A549 (cell line): Measurements from ENCODE around the gene ASPSCR1. TPM values are rescaled to one million over a fixed set of nuclear protein-coding genes. Genes with fewer than 3 reads are reported as not detected.

Source experiments
- ATAC-seq, 2 experiments: fragments of 200-7000 bp in 1 of 2; fragments of >200 bp in 1 of 2; cut with Nextera tagmentation in 1 of 2; cut with Tn5 transposase in 1 of 2; 3 replicates each; pipeline versions ENCODE4 v1.8.0 to v1.9.1; 2018 to 2020; ENCODE audit warnings: mild to moderate bottlenecking in 1 of 2, moderate library complexity in 1 of 2
- CTCF ChIA-PET: fragments of 300-600 bp; sonication (Branson Sonifier 250); formaldehyde crosslinking; extraction: SDS; loops from one replicate; lab custom pipeline; 2021; ENCODE audit warnings: antibody characterized with exemption, inconsistent platforms; lab: Yijun Ruan, JAX
- POLR2A ChIA-PET: fragments of 350-600 bp; formaldehyde crosslinking; extraction: SDS; loops from one replicate; lab custom pipeline; 2021; ENCODE audit warnings: antibody characterized with exemption, inconsistent platforms; lab: Yijun Ruan, JAX
- DNase-seq, 2 experiments: peaks; one replicate each; pipeline versions ENCODE4 v3.0.0 to v3.0.0-alpha.2; 2011 to 2016; ENCODE audit warnings: low read depth in 1 of 2, low spot score in 1 of 2
- FAIRE-seq: peaks from 2 replicates; lab custom pipeline; 2011; peaks lifted over from hg19 to GRCh38; lab: Jason Lieb, UNC
- H3K27ac ChIP-seq, 2 experiments: fragments of >200 bp; sonication (Bioruptor Twin); formaldehyde crosslinking; 3 replicates each; pipeline ENCODE4 v1.5.1; 2016 to 2017
- H3K4me1 ChIP-seq: fragments of >200 bp; sonication (Bioruptor Twin); formaldehyde crosslinking; 3 replicates; pipeline ENCODE4 v1.6.1; 2016
- H3K4me2 ChIP-seq: fragments of >200 bp; sonication (Bioruptor Twin); formaldehyde crosslinking; 3 replicates; pipeline ENCODE4 v1.6.1; 2016
- H3K4me3 ChIP-seq: fragments of >200 bp; sonication (Bioruptor Twin); formaldehyde crosslinking; 3 replicates; pipeline ENCODE4 v1.5.1; 2016
- H3K9me3 ChIP-seq: fragments of >200 bp; sonication (Bioruptor Twin); formaldehyde crosslinking; 3 replicates; pipeline ENCODE4 v1.6.1; 2016
- ATOH8 ChIP-seq: fragments of 250-450 bp; sonication (Bioruptor Pico); IDR thresholded peaks from 2 replicates; pipeline ENCODE4 v1.5.0; 2020; ENCODE audit warnings: low read depth, mild to moderate bottlenecking, moderate library complexity
- BCL3 ChIP-seq: fragments of >200 bp; sonication (Bioruptor Twin); formaldehyde crosslinking; IDR thresholded peaks from 3 replicates; pipeline ENCODE4 v1.6.1; 2016
- E2F6 ChIP-seq: IDR thresholded peaks from 2 replicates; pipeline ENCODE4 v1.6.1; 2012; ENCODE audit warnings: low read depth, borderline replicate concordance
- EHF ChIP-seq: fragments of 250-450 bp; sonication (Bioruptor Pico); IDR thresholded peaks from 2 replicates; pipeline ENCODE4 v1.5.0; 2020; ENCODE audit warnings: mild to moderate bottlenecking
- EHMT2 ChIP-seq: fragments of 200-600 bp; sonication (generic); IDR thresholded peaks from 2 replicates; pipeline ENCODE4 v1.6.1; 2016; ENCODE audit warnings: antibody characterized with exemption, low read depth, mild to moderate bottlenecking, moderate library complexity
- EP300 ChIP-seq, 2 experiments: fragments of >200 bp; sonication (Bioruptor Twin); formaldehyde crosslinking; IDR thresholded peaks; 2 replicates in 1 of 2; 3 replicates in 1 of 2; pipeline ENCODE4 v1.6.1; 2016 to 2017
- ESRRA ChIP-seq: fragments of 150-350 bp; IDR thresholded peaks from 2 replicates; pipeline ENCODE4 v1.6.1; 2014; ENCODE audit warnings: mild to moderate bottlenecking, low read length, borderline replicate concordance
- FOXS1 ChIP-seq: fragments of 250-450 bp; sonication (Bioruptor Pico); IDR thresholded peaks from 2 replicates; pipeline ENCODE4 v1.5.0; 2020; ENCODE audit warnings: mild to moderate bottlenecking, moderate library complexity
- HES2 ChIP-seq: fragments of >200 bp; sonication (Bioruptor Twin); formaldehyde crosslinking; IDR thresholded peaks from 2 replicates; pipeline ENCODE4 v1.6.1; 2016
- HEYL ChIP-seq: fragments of 250-450 bp; sonication (Bioruptor Pico); IDR thresholded peaks from 2 replicates; pipeline ENCODE4 v1.8.0; 2021; ENCODE audit warnings: mild to moderate bottlenecking, moderate library complexity
- KDM5A ChIP-seq: fragments of 200-600 bp; sonication (generic); IDR thresholded peaks from 2 replicates; pipeline ENCODE4 v1.6.1; 2016; ENCODE audit warnings: antibody characterized with exemption, mild to moderate bottlenecking
- MAX ChIP-seq: IDR thresholded peaks from 2 replicates; pipeline ENCODE4 v1.6.1; 2012
- NPAS2 ChIP-seq: fragments of 250-450 bp; sonication (Bioruptor Pico); IDR thresholded peaks from 2 replicates; pipeline ENCODE4 v1.8.0; 2022; ENCODE audit warnings: mild to moderate bottlenecking, moderate library complexity, borderline replicate concordance
- NR3C1 ChIP-seq: fragments of >200 bp; sonication (Bioruptor Twin); formaldehyde crosslinking; IDR thresholded peaks from 3 replicates; pipeline ENCODE4 v1.6.1; 2017
- PBX3 ChIP-seq: IDR thresholded peaks from 2 replicates; pipeline ENCODE4 v1.6.1; 2012
- POLR2AphosphoS2 ChIP-seq: conservative IDR thresholded peaks from 2 replicates; pipeline ENCODE4 v1.6.1; 2012; ENCODE audit warnings: low read length, improper control_type of control experiment, inconsistent platforms
- RAD21 ChIP-seq, 2 experiments: fragments of >200 bp in 1 of 2; sonication (Bioruptor Twin) in 1 of 2; formaldehyde crosslinking in 1 of 2; IDR thresholded peaks in 1 of 2; conservative IDR thresholded peaks in 1 of 2; 2 replicates in 1 of 2; 3 replicates in 1 of 2; pipeline ENCODE4 v1.6.1; 2012 to 2018; ENCODE audit warnings: inconsistent platforms in 1 of 2
- REST ChIP-seq: fragments of 200-600 bp; sonication (generic); IDR thresholded peaks from 2 replicates; pipeline ENCODE4 v1.6.1; 2016; ENCODE audit warnings: antibody characterized with exemption, mild to moderate bottlenecking, moderate library complexity
- RFX5 ChIP-seq: fragments of 450-650 bp; IDR thresholded peaks from 2 replicates; pipeline ENCODE4 v1.7.1; 2014; ENCODE audit warnings: antibody characterized with exemption, mild to moderate bottlenecking, moderate library complexity
- WGBS: methylation state at CpG from one replicate; pipeline ENCODE4 v1.1.6; 2017; ENCODE audit errors: missing lambda C conversion rate; 5-methylcytosine and 5-hydroxymethylcytosine counted together
- polyA plus RNA-seq, 4 experiments: library from polyadenylated mRNA; depleted of rRNA in 3 of 4; stranded (reverse); fragments of >200 nt; fragmentation: RNase III in 1 of 4; extraction: RNeasy Plus Mini Kit Qiagen cat#74134 plus additional on column Dnase treatment in 1 of 4; gene quantifications; 2 replicates in 3 of 4; 3 replicates in 1 of 4; pipeline ENCODE4 v1.2.3, GENCODE V29; 2011 to 2017

The ASPSCR1 gene
- polyA plus RNA-seq, 2 of the 4 experiments (the other 2 are of a cell fraction): 12.3 to 25.7 TPM

GRCh38 chr17:82031303-82031884 lies 54.0 kb downstream of the ASPSCR1 start, which contains the start of gene RAC3:
Gene RAC3, plus strand, starts transcription at chr17:82031678. Its CDS starts 84 bp downstream, at chr17:82031762.
- Histone ChIP-seq H3K4me1 (peaks cover 6% of the 10 kb centered on the region; the same call in 2 of the 3 replicates), H3K4me3 (peak within 1 kb of the TSS; percentile 66), H3K27ac (peak within 1 kb of the TSS; percentile 75 to 94), H3K4me2 (peak within 1 kb of the TSS; percentile 94), H3K9me3 (no peaks in the 10 kb centered on the region)
- DNase-seq (no peak), FAIRE-seq (no peak), ATAC-seq (peak; percentile 32 to 46)
- POLR2A ChIA-PET: interaction anchor here (0.5 to 3.4 kb wide), 3 partner anchors 67 to 261 kb away, joined by 4 to 33 read pairs (median 5); partner anchors contain the start of gene FASN
- WGBS: 0% methylated on average over 18 of the region's 96 CpGs
- TF ChIP-seq MAX (no peak), PBX3 (no peak), NPAS2 (no peak), NR3C1 (no peak), POLR2AphosphoS2 (no peak), RAD21 (conservative IDR thresholded peaks at IDR 0.05 in 1 of 2, IDR thresholded peaks at IDR 0.05 in 1 of 2) (no peak), E2F6 (no peak), FOXS1 (CRISPR knock-in tag) (no peak), REST (no peak), EHMT2 (no peak), EHF (no peak), ATOH8 (CRISPR knock-in tag) (no peak), KDM5A (no peak), HEYL (CRISPR knock-in tag) (no peak), EP300 (IDR thresholded peaks at IDR 0.05) (no peak), ESRRA (no peak), BCL3 (no peak), HES2 (no peak), RFX5 (no peak)
- CTCF ChIA-PET: interaction anchor here (0.8 to 33.2 kb wide), 23 partner anchors 8 to 301 kb away, joined by 3 to 794 read pairs (median 17); partner anchors contain the start of genes DCXR, DUS1L, GPS1 and NOTUM
